CD4-positive, alpha-beta T cell (primary cell): Measurements from ENCODE around the gene INPP4B. TPM values are rescaled to one million over a fixed set of nuclear protein-coding genes. Genes with fewer than 3 reads are reported as not detected.
A peak's percentile ranks its signal among the peaks of the same experiment; 100 is the strongest.

Experiments
- ATAC-seq: fragments of 200-7000 bp; cut with Tn5 transposase; one replicate; pipeline ENCODE4 v1.10.0; 2022; ENCODE audit warnings: mild to moderate bottlenecking; ENCODE audit not compliant: poor library complexity
- CTCF ChIA-PET: fragments of 350-600 bp; sonication (Branson Sonifier 250); formaldehyde crosslinking; loops from one replicate; lab custom pipeline; 2021; ENCODE audit warnings: antibody characterized with exemption, inconsistent platforms; lab: Charles Lee
- POLR2A ChIA-PET: fragments of 350-600 bp; sonication (Branson Sonifier 250); formaldehyde crosslinking; loops from one replicate; lab custom pipeline; 2021; ENCODE audit warnings: antibody characterized with exemption, inconsistent platforms; lab: Charles Lee
- DNase-seq, 14 experiments: peaks; one replicate each; pipeline ENCODE4 v3.0.0-alpha.2; 2013 to 2020; ENCODE audit warnings: mixed read lengths in 2 of 14
- H3K27ac ChIP-seq, 2 donors: one replicate each; pipeline versions ENCODE4 v1.5.1 to v1.7.0; 2013; ENCODE audit warnings: low read length in 2 of 2, low read depth in 1 of 2, mild to moderate bottlenecking in 1 of 2
- H3K27me3 ChIP-seq, 2 experiments: 1 replicate in 1 of 2; 2 replicates in 1 of 2; pipeline versions ENCODE4 v1.6.1 to v1.7.0; 2013; ENCODE audit warnings: low read length in 2 of 2, control low read depth in 1 of 2, mild to moderate bottlenecking in 1 of 2, moderate library complexity in 1 of 2; ENCODE audit not compliant: insufficient read depth in 2 of 2, control insufficient read depth in 1 of 2
- H3K36me3 ChIP-seq: one replicate; pipeline ENCODE4 v1.6.1; 2013; ENCODE audit warnings: low read length, control low read depth; ENCODE audit not compliant: insufficient read depth
- H3K4me1 ChIP-seq: one replicate; pipeline ENCODE4 v1.6.1; 2013; ENCODE audit warnings: low read length, control low read depth; ENCODE audit not compliant: insufficient read depth
- H3K4me3 ChIP-seq: one replicate; pipeline ENCODE4 v1.5.1; 2013; ENCODE audit warnings: mild to moderate bottlenecking, low read length, moderate library complexity
- H3K9me3 ChIP-seq, 2 experiments: 1 replicate in 1 of 2; 2 replicates in 1 of 2; pipeline versions ENCODE4 v1.6.1 to v1.7.0; 2013; ENCODE audit warnings: low read length in 2 of 2, mild to moderate bottlenecking in 2 of 2, control low read depth in 1 of 2, moderate library complexity in 1 of 2; ENCODE audit not compliant: control insufficient read depth in 1 of 2, insufficient read depth in 1 of 2
- H3K27ac Mint-ChIP-seq: one replicate; pipeline ENCODE4 v1.8.0; 2020; ENCODE audit warnings: mixed read lengths
- H3K27me3 Mint-ChIP-seq: one replicate; pipeline ENCODE4 v1.8.0; 2021; ENCODE audit warnings: mixed read lengths
- H3K36me3 Mint-ChIP-seq: one replicate; pipeline ENCODE4 v1.8.0; 2021; ENCODE audit warnings: low read depth, mixed read lengths
- H3K4me1 Mint-ChIP-seq: one replicate; pipeline ENCODE4 v1.8.0; 2021; ENCODE audit warnings: low read depth, mixed read lengths
- H3K4me3 Mint-ChIP-seq: one replicate; pipeline ENCODE4 v1.8.0; 2020; ENCODE audit warnings: mild to moderate bottlenecking, mixed read lengths
- H3K9me3 Mint-ChIP-seq: one replicate; pipeline ENCODE4 v1.8.0; 2020; ENCODE audit warnings: mixed read lengths
- CTCF ChIP-seq: fragments of 200-600 bp; IDR thresholded peaks from one replicate; pipeline ENCODE4 v1.8.0; 2022; ENCODE audit warnings: antibody characterized with exemption, mild to moderate bottlenecking
- intact Hi-C, 2 experiments: fragments of 100-400 bp; cut with DNase I in 1 of 2; cut with micrococcal nuclease in 1 of 2; formaldehyde crosslinking; loops; one replicate each; pipeline versions ENCODE4 v1.15.1 to v1.9.0; 2023 to 2025; cut with DNase I, micrococcal nuclease
- total RNA-seq, 174 experiments: library from RNA in 2 of 174; stranded (reverse) in 2 of 174; gene quantifications; one replicate each; pipeline ENCODE4 v1.2.3 and lab custom pipeline; 2021 to 2026

The INPP4B gene
- total RNA-seq, 2 experiments from 2014 or later, result 50.7 to 53.8 TPM

GRCh38 chr4:142377342-142378091 lies 468.6 kb downstream of the INPP4B start:
- Histone ChIP-seq H3K36me3 (peaks cover 11% of the 10 kb centered on the region), H3K4me1 (peaks cover 18% of the 10 kb centered on the region), H3K27me3 (no peaks in the 10 kb centered on the region), H3K27ac (peak overlapping the region; percentile 12 to 19), H3K4me3 (peak overlapping the region; percentile 1), H3K9me3 (no peaks in the 10 kb centered on the region)
- POLR2A ChIA-PET, result interaction anchor here (0.8 to 2.8 kb wide), 8 partner anchors 9 to 190 kb away, joined by 3 to 21 read pairs (median 10); no protein-coding TSS in a partner anchor
- peak overlapping the region; percentile 84 for H3K27ac Mint-ChIP-seq
- H3K36me3 Mint-ChIP-seq, result peaks cover 44% of the 10 kb centered on the region
- H3K27me3 Mint-ChIP-seq, result no peaks in the 10 kb centered on the region
- peak overlapping the region; percentile 81 for H3K4me3 Mint-ChIP-seq
- TF ChIP-seq CTCF, result no peak
- peaks cover 91% of the 10 kb centered on the region for H3K4me1 Mint-ChIP-seq
- DNase-seq, result peak in 3 of 14 experiments; percentile 50 to 62 (median 53)
- intact Hi-C loops, result no loop called here
- CTCF ChIA-PET, result interaction anchor here (1.6 to 2.3 kb wide), 5 partner anchors 10 to 190 kb away, joined by 4 to 9 read pairs (median 7); no protein-coding TSS in a partner anchor
- ATAC-seq, result peak; percentile 54
- H3K9me3 Mint-ChIP-seq, result no peaks in the 10 kb centered on the region

GRCh38 chr4:142376204-142376603 lies 469.9 kb downstream of the INPP4B start:
- POLR2A ChIA-PET, result interaction anchor here (1.1 to 4.2 kb wide), 4 partner anchors 9 to 30 kb away, joined by 3 to 26 read pairs (median 11); no protein-coding TSS in a partner anchor
- H3K27ac ChIP-seq, result no peak overlapping the region
- peak overlapping the region; percentile 84 for H3K27ac Mint-ChIP-seq
- H3K36me3 ChIP-seq, result peaks cover 4% of the 10 kb centered on the region
- peaks cover 54% of the 10 kb centered on the region for H3K36me3 Mint-ChIP-seq
- no peaks in the 10 kb centered on the region for H3K9me3 Mint-ChIP-seq
- H3K4me3 ChIP-seq, result no peak overlapping the region
- H3K27me3 ChIP-seq, result no peaks in the 10 kb centered on the region
- no peaks in the 10 kb centered on the region for H3K9me3 ChIP-seq
- intact Hi-C loops, result no loop called here
- DNase-seq (no peak), ATAC-seq (no peak)
- H3K4me3 Mint-ChIP-seq, result peak overlapping the region; percentile 21
- peaks cover 18% of the 10 kb centered on the region for H3K4me1 ChIP-seq
- CTCF ChIA-PET, result interaction anchor here (0.6 to 1.5 kb wide), 3 partner anchors 9 to 21 kb away, joined by 3 to 5 read pairs (median 4); no protein-coding TSS in a partner anchor
- no peaks in the 10 kb centered on the region for H3K27me3 Mint-ChIP-seq
- peaks cover 99% of the 10 kb centered on the region for H3K4me1 Mint-ChIP-seq
- no peak for TF ChIP-seq CTCF

- H3K9me3 Mint-ChIP-seq, result peaks cover 6% of the 10 kb centered on the region
- H3K4me1 Mint-ChIP-seq, result peaks cover 92% of the 10 kb centered on the region
- no peak overlapping the region for H3K4me3 Mint-ChIP-seq
- Histone ChIP-seq H3K27ac (no peak overlapping the region), H3K27me3 (no peaks in the 10 kb centered on the region), H3K4me3 (no peak overlapping the region), H3K9me3 (no peaks in the 10 kb centered on the region), H3K36me3 (peaks cover 4% of the 10 kb centered on the region), H3K4me1 (peaks cover 25% of the 10 kb centered on the region)
- ChIA-PET POLR2A (interaction anchor here (0.6 to 4.2 kb wide), 7 partner anchors 12 to 438 kb away, joined by 3 to 26 read pairs (median 4); no protein-coding TSS in a partner anchor), CTCF (interaction anchor here (1.0 to 1.7 kb wide), 7 partner anchors 13 to 33 kb away, joined by 3 to 5 read pairs (median 4); no protein-coding TSS in a partner anchor)
- peak overlapping the region; percentile 84 for H3K27ac Mint-ChIP-seq
- no peaks in the 10 kb centered on the region for H3K27me3 Mint-ChIP-seq
- DNase-seq (no peak), ATAC-seq (no peak)
- intact Hi-C loops, result loop anchor here in 1 of 2 experiments (2.0 kb wide), 1 partner anchor 17 kb away; no protein-coding TSS in a partner anchor
- no peak for TF ChIP-seq CTCF
- H3K36me3 Mint-ChIP-seq, result peaks cover 46% of the 10 kb centered on the region
Observed at GRCh38 chr4:142373610-142374009, 472.5 kb downstream of the INPP4B start.
